HG03457 (cell line): ENCODE measurements around the gene GPR61.

ENCODE experiments used
- ATAC-seq: cut with Tn5 transposase; IDR thresholded peaks from one replicate; pipeline ENCODE4 v1.9.1; 2021; ENCODE audit warnings: moderate number of reproducible peaks; ENCODE audit not compliant: unreplicated experiment

GPR61 gene

GRCh38 chr1:109567877-109568672 is 28.4 kb downstream of the GPR61 start:
- no peak for ATAC-seq

- no peak for ATAC-seq
These were observed 29.7 kb downstream of the GPR61 start for GRCh38 chr1:109569323-109569722.

DNA sequence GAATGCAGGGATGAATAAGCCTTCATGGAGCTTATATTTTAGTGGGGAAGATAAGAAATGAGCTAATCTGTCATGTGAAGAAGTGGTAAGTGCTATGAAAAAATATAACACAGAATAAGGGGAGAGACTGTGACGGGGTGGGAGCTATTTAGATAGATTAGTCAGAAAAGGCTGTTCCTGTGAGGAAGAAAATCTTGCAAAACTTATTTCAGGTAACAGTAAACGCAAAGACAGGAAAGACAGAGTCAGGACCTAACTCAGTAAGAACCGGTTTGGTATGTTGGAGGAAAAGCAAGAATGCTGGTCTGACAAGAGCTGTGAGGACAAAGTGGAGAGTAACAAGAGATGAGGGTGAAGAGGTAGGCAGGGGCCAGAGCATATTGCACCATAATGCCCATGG is 30.7 kb downstream of the GPR61 start:
- ATAC-seq, result no peak

DNA sequence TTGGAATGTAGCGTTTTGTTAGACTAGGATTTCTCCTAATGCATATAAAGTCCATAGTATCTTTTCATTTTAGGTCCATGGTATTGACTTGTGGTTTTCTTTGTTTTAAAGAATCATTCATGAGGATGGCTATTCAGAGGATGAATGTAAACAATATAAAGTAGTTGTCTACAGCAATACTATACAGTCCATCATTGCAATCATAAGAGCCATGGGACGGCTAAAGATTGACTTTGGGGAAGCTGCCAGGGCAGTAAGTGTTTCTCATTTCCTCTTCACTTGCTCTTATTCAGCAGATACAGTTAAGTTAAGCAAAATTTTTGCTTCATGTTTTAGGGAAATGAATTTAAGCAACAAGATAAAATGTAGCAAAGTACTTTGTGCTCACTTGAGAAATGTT is 34.1 kb downstream of the GPR61 start:
- no peak for ATAC-seq

- no peak for ATAC-seq
These were observed 39.3 kb downstream of the GPR61 start for GRCh38 chr1:109578947-109579443.

GRCh38 chr1:109579491-109579890 is 39.8 kb downstream of the GPR61 start:
- no peak for ATAC-seq

GRCh38 chr1:109582021-109582420 is 42.3 kb downstream of the GPR61 start:
- no peak for ATAC-seq

DNA sequence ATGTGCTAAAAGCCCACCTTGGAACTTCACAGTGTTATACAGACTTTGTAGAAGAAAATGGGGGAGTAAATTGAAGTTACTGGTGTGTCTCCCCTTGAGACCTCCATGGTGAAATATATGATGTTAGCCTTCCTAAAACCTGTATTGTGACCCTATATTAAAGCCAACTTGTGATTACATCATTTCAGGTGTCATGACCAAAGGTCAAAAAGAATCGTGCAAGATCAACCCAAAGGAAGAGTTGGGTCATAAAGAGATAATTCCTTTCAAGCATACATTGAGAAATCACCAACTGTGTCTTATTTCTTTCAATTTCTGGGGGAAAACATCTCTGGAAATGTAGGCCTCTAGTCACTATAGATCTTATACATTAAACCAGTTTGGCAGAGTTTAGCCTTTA is 45.1 kb downstream of the GPR61 start:
- ATAC-seq, result no peak

DNA sequence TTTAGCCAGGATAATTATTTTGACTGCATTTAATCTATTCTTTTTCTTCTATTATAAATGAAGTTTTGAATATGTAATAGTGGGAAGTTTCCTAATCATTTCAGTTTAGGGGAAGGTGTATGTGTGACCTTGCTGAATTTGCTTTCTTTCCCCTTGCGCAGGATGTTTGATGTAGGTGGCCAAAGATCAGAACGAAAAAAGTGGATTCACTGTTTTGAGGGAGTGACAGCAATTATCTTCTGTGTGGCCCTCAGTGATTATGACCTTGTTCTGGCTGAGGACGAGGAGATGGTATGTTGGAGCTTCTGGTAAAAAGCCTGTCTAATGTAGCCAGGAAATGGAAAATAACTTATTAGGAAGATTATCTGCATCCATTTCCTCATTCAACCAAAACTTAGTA is 46.4 kb downstream of the GPR61 start:
- no peak for ATAC-seq

- no peak for ATAC-seq
These were observed 49.5 kb downstream of the GPR61 start for GRCh38 chr1:109589177-109589576.

GRCh38 chr1:109589679-109590078 is 50.0 kb downstream of the GPR61 start:
- ATAC-seq, result no peak

- no peak for ATAC-seq
These were observed 53.2 kb downstream of the GPR61 start for GRCh38 chr1:109592916-109593315.

- no peak for ATAC-seq
These were observed 55.9 kb downstream of the GPR61 start for GRCh38 chr1:109595531-109595930.
